ENCODE data around the gene STRN4.

STRN4 gene

DNA sequence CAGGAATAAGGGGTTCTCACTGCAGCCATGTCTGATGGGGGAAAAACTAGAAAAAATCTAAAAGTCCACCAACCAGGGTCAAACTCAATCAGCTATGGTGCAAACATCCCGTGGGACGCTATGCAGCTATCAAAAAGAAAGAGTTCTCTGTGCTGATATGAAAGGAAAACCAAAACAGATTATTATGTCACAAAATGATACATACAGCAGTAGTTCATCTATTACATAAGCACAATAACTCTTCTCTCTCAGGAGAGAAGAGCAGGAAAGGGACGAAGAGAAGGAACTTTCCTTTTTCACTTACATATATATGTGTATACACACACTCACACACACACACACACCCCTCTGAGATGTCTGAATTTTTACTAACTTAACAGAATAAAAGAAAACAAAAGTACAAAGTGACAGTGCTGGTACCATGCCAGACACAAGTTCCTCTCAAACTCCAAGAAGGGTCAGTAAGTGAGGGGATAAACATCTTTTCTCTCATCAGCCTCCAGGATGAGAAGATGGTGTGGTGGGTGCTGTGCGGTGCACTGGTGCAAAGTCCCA lies 3.2 kb downstream of the STRN4 start:
- no peak for DNase-seq

DNA sequence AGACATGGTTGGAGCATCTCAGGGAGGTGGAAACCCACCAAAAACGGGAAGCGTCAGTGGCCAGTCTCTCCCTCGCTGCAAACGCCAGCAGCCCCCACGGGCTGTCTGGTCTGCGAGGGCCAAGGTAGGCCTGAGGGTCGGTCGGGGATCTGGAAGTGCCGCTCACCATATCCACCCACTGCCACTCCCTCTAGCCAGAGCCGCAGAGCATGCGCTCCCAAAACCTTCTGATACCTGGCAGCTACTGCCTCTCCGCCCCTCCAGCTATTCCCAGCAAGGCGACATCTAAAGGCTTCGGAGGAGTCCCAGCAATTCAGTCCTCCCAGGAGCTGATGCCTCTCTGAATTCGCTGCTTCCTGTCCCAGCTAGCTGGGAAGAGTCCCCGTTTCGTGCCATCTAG lies 4.8 kb downstream of the STRN4 start:
- DNase-seq, result no peak

DNA sequence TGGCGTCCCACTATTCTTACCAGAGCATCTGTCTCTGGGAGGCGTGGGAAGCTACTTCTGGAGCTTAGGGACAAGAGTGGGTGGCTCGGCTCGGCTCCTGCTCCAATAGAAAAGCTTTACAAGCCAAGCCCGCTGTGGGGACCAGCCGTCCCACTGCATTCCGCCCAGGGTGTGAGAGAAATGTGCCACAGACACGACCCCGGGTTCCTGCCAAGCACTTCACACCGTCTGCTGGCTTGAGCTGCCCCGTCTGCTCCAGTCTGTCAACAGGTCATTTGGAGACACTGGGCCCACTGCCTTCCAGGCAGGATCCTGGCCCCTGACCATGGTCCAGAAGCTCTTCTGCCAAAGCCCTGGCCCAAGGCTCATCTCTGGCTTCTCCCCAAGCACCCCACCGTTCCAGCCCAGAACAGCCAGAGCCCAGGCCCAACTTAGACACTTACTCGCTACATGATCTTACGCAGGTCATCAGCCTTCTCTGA lies 6.9 kb downstream of the STRN4 start:
- no peak for DNase-seq

DNA sequence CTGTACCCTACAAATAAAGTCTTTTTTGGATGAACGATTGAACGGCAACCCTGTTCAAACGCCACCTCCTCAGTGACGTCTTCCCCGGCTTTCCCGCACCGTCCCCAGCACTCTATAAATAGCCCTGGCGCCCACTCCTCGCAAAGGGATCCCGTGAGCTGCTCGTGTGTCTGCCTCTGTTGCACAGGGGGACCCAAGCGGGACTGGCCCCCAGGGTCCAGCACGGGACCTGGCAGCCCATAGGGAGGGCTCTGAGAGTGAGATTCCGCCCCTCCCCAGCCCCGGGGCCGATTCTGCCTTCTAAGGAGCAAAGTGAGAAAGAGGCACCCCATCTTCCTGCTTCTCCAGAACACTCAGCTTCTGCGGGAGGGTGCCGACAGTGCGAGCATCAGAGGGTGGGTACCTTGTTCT lies 8.5 kb downstream of the STRN4 start:
- DNase-seq, result no peak

DNA sequence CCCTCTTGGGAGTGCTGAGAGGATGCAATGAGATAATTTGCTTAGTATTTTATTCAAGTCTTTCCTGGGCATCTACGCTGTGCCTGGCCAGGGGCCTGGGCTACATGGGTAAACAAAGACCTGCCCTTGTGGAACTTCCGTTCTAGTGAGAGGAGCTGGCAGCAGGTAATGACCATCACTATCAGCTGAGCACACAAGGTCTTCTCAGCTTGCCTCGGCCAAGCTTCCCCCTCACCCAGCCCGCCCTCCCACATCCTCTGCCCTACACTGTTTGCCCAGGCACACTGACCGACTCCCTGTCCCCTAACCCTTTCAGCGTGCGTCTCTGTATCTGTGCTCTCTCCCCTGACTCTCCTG lies 9.0 kb downstream of the STRN4 start:
- no peak for DNase-seq

DNA sequence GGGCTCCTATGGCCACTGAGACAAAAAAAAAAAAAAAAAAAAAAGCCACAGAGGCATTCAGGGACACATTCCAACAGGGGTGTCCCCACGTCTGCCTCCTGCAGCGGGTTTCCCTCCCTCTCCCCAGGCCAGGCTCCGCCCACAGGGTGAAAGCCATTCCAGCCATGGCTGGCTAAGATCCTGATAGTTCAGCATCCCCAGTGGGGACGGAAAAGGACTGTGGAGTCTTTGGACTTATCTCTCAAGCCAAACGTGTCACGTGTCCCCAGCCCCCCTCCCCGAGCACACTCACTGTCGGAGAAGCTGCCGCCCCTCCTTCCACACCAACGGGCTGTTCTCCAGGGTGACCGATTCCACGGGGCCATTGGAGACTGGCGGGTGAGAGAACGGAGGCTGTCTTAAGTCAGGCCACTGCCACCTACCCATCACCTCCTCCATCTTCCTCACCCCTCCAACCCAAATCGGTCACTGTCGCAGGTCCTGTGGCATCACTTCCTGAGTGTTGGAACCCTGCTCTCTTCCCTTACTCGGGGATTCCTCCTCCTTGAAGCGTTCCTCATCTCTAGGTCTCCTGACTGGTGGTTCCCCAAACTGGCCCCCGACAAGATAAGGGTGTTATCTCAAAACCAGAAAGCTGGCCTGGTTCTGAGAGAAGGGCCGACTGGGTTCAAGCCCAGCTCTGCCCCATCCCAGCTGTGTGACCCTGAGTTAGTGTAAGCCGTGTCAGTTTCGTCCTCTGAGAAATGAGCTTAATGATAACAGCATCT lies 9.5 kb downstream of the STRN4 start:
- no peak for DNase-seq

DNA sequence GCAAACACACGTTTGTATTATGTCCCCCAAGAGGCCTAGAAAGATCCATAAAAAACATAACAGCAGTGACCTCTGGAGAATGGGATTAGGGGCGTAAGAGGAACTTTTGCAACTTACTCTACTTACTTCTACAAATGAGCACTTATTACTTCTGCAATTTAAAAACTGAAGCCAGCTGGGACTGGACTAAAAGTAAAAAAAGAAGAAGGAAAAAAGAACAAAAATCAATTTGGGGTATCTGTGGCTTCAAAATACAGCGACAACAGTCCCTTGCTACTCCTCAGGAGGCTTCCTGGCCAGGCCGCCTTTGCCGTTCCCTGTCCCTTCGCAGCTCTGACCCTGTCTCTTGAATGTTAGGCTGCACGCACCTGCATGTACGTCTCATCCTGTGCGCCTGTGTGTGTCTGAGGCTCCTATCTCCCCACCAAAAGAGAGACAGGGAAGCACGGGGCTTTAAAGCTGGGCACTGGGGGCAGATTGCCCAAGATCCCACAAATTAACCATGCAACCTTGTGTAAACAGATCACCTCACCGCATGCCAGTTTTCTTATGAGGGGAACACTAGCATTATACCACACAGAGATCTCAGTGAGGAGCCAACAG lies 12.5 kb downstream of the STRN4 start:
- DNase-seq, result no peak

DNA sequence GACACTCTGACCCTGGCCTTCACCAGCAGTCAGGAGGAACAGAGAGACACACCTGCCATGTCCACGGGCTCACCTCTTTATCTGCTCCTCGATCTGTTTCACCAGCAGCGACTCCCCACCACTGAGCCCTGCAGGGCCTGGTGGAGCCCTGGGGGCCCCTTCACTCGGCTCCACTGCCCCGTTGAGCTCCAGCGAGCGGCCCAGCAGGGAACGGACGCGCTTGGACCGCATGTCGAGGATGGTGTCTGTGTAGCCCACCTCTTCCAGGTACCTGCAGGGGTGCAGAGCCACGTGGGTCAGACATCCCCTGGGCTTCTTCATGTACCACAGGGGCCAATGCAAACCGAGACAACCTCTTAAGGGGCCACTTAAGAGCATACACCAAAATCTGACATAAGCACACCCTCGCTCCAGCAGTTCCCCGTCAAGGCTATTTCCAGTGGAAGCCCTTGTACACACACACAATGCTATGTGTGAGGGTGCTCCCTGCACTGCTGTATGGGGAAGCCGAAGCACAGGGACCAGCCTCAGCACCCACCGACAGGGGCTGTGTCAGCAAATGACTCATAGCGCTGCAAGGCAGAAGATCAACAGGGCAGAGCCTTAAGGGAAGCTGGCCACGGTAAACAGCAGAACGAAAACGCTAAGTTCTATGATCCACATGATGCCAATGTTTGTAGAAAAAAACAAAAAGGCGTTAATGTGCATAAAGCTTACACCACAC lies 13.1 kb downstream of the STRN4 start:
- DNase-seq, result no peak

DNA sequence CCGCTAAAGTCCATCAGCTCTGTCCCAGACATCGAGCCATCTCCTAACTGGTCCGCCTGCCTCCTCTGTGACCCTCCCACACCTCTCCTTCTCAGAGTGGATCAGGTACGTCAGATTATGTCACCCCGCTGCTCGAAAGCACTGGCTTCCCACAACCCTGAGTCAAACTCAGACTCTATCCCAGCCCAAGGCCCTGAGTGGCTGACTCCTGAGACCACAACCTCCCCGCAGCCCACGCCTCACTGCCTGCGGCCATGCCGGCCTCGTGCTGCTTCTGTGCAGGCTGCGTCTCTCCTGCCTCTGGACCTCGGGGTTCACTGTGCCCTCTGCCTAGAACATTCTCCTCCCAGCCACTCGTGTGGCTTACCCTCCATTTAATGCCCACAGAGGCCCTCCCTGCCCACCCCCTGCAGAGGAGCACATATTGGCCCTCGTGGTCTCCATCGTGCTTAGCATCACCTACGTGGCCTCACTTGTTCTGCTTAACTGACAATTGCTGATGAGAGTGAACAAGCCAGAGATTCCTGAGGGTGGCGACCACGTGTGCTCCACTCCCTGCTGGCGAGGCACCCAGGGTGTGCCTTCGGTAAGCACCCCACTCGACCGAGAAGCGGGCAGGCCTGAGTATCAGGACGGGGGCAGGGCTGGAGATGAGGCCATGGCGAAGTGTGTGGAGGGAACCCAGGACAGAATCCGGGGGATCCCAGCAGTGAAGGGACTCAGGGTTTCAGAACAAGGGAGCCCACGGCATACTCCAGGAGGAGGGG lies 13.9 kb downstream of the STRN4 start:
- no peak for DNase-seq

DNA sequence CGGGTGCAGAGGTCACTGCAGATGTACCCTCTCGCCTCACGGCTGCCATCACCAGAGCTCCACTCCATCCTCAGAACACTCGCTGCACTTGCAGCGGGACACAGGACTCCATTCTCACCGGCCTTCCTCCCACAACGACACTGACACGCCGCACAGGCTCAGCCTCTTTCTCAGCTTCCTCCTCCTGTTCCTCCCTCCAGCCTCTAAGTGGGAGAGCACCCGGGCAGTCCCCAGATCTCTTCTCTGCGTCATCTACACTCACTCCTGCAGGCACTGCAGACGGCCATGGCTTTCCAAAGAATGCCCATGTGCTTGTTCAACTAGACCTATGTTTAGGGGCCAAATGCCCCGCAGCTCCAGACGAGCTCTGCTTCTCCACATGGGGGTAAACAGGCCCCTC lies 14.7 kb downstream of the STRN4 start:
- no peak for DNase-seq

DNA sequence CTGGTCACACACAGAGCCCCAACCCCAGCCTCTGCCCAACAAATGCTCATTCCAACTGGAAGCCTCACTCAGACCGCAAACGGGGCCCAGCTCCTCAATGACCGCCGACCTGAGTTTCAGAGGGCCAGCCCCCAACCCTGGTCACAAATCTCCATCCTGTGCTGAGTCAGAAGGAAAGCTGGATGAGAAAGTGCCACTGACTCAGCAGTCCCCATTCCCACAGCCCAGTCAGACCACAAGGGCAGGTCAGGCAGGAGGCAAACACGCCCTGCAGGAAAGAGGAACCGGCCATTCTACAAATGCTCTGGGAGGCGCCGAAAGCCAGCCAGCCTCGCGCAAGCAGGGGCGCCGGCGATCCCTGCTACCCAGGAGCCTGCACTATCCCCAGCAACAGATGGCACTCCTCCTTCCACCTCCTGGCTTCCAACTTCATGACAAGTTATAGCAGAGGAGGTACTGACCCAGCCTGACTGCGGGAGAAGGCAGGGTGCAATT lies 15.2 kb downstream of the STRN4 start:
- no peak for DNase-seq

DNA sequence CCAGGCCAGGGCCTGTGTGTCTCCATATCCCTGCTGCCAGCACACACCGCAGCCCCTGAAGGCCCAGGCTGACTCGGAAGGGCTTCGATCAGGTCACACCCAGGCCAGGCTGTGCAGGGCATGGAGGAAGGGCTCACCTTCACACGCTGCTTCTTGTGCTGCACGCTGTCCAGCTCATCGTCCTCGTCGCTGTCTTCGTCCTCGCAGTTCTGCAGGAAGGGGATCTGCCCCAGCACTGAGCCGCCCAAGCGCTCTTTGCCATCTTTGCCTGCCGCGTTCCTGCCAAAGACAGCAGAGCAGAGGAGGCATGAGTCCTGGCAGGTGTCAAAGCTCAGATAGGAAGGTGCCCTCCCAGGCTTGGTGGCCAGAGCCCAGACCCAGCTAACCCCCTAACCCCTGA lies 15.7 kb downstream of the STRN4 start:
- DNase-seq, result no peak

DNA sequence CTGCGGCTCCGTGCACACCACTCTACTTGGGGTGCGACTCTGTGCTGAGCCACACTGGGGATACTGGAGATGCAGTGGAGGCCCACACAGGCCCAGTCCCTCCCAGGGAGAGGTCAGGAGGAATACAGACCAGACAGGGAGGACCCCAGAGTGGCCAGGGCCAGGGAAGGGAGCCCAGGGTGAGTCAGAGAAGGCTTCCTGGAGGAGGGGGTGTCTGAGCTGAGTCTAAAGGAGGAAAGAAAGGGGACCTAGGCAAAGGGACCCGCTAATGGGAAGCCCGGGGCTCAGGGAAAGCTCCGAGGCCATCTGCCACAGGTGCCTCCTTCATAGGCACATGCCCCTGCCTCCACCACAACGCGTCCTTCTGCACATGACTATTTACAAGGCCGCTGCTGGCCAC lies 16.1 kb downstream of the STRN4 start:
- DNase-seq, result no peak

DNA sequence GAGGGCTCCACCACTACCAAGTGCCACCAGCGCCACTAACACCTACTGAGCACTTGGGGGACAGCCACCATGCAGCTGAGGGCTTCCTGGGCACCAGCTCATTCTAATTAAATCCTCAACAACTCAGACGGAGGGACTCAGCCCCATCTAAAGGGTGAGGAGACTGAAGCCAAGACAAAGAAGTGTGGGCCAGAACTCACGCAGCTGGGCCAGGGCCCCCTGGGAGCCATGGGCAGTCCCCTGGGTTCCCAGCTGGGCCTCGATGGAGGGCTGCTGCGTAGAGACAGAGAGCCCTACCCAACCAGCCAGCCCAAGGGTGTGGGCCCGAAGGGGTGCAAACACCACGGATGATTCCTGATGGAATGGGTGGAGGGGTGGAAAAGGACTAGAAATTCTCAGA lies 16.6 kb downstream of the STRN4 start:
- DNase-seq, result no peak

DNA sequence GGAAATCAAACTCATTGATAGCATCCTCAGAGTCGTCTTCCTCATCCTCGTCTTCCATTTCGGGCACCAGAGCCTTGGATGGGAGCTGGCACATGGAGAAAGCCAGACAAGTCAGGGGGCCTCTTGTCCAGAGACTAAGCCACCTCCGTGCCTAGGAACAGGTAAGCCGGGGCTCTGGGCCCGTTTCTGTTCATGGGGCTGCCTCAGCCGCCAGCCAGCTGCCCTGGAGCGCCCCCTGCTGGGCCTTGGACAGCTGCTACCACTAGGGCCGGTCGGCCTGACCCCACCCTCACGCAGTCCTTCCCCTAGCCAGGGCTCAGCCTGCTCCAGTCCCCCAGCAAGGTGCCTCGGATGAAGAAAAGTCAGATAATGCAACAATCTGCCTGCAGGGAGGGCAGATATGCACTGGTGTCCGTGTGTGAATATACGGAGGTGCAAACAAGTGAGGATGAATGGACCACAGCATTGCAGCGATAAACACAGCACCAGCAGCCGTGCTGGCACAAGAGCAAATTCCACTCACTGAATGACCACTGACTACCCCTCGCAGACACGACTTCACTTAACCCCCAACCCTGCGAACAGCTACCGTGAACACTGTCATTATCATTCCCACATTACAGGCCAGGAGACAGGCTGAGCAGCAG lies 17.4 kb downstream of the STRN4 start:
- DNase-seq, result peak; percentile 73

DNA sequence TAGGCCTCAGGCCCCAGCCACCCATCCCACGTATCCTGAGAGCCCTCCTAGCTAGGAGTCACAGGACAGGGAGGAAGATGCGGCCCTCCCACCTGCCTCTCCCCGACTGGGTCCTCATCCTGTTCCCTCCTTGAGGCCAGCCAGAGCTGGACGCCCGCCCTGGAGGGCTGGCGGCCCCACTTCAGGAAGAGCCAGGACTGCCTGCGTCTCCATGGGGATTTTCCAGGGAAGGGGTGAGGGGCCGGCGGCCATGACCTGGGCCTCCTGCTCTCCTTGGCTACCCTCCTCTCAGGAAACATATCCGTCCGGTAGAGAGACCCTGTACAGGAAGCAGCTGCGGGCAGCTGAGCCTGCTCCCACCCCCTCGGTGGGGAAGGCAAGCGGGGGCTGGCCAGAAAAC lies 18.0 kb downstream of the STRN4 start:
- DNase-seq, result no peak

DNA sequence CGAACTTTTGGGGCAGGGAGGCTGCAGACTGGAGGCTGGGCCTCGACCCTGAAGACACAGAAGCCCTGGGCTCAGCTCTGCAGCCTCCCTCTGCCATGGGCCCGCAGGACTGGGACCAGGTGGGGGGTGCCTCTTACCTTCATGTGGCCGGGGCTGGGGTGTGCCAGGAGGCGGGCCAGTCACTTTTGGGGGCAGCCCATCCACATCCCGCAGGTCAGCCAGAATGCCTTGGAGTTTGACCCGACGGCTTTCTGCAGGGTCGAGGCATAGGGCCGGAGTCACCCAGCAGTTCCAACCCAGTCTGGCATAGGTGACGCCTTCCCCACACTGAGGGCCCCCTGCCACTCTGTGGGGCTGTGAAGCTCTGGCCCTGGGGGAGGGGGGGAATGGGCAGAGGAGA lies 18.5 kb downstream of the STRN4 start:
- DNase-seq, result no peak

DNA sequence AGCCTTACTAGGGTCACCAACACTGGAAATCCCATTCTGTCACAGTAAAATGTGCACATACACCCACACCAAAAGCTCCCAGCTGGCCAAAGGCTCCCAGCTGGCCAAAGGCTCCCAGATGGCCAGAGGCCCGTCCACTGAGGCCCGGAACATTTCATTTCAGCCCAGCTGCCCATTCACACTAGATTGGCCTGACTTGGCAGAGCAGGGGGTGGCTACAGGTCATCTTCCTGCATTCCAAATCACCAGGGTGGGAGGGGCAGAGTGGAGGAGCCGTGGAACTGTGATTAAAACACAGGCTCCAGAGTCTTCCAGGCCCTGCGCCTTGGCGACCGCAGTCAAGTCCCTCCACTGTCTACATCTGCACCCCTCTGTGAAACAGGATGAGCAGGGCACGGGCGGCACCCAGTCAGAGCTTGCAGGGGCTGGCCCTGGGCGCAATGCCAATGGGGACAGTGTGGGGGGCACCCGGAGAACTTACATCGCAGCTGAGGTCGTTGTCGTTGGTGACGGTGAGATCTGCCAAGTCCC lies 19.2 kb downstream of the STRN4 start:
- no peak for DNase-seq

DNA sequence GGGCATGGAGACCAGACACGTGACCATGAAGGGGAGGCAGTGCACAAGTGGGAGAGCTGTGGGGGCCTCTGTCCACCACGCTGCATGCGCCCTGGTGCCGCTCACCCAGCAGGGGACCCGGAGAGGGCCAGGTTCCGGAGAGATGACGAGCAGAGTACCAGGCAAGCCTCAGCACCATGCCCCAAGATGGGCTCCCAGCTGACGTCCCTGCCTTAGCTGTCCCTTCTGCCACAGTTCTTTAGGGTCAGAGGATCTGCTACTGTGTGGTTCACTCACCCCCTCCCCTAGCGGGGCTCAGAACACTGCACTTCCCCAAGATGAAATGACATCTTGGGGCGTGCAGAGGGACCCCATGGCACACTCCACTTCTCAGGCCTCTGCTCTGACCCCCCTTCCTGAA lies 19.7 kb downstream of the STRN4 start:
- no peak for DNase-seq

DNA sequence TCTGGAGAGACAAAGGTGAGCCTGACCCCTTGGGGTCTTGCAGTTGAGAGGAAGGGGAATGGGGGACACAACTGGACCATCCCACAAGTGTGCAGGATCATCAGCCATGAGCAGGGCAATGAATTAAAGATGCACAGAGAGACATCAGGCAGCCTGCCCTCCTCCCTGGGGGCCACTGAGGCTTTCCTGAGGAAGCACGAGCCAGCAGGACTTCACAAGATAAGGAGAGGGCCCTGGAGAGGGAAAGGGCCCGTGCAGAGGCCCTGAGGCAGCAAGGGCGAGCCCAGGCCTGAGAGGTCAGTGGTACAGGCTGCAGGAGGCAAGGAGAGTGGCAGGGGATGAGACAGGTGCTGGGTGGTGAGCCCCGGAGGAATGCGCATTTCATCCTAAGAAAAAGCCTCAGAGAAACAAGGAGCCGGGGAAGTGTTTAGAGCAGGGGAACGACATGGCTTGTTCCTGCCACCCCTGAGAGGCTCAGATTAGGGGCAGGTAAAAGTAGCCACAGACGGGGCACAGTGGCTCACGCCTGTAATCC lies 20.3 kb downstream of the STRN4 start:
- no peak for DNase-seq

DNA sequence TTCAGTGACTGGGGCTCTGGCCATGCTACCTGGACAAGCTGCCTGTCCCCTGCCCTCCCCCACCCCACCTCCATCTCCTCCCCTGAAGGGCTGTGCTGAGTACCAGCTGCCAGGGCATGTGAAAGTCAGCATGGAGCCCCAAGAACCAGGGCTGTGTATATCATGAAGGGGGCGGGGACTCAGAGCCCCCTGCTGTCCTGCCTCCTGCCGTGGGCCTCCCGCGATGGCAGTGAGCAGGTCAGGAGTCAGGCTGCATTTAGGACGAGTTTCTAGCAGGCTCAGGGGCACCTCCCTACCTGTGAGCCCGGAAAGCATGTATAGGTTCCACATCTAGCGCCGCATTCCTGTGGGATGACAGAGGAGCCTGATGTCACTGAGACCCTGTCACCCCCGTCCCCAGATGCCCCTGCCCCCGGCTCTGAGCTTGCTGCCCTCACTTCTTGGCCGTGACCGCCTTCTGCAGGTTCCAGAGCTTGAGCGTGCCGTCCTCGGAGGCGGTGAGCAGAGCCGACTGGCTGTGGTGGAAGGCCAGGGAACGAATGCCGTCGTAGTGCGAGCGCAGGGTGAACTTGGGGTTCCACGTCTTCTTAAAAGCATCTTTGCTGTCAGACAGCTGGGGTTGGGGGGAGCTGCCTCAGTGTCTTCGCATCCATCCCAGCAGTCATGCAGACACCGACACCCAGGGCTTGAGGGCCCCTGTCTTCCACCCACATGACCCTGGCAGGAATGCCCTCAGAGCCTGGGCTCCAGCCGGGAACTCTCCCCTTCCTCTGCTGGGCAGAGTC lies 21.0 kb downstream of the STRN4 start:
- DNase-seq, result no peak

All from central memory CD4-positive, alpha-beta T cell (primary cell).